Measurements from ENCODE around the gene FAM200B.
A peak's percentile ranks its signal among the peaks of the same experiment; 100 is the strongest.

Gene FAM200B

GRCh38 chr4:15648600-15648999 lies 33.0 kb upstream of the FAM200B start:
- peaks cover 60% of the 10 kb centered on the region for H3K79me2 ChIP-seq (ENCODE audit: insufficient read depth, low read length)
- H3K4me2 ChIP-seq (ENCODE audit: low read length): no peak overlapping the region
- no peaks in the 10 kb centered on the region for H3K27me3 ChIP-seq (ENCODE audit: insufficient read depth, low read length)
- no peak for TF ChIP-seq CTCF (IDR thresholded peaks at IDR 0.05; ENCODE audit: low read length)
- TF ChIP-seq EZH2 (IDR thresholded peaks at IDR 0.05; ENCODE audit: borderline replicate concordance, low read length): no peak
- H3K9me3 ChIP-seq (ENCODE audit: low read length): no peaks in the 10 kb centered on the region
- H3F3A ChIP-seq (ENCODE audit: insufficient read depth, low read length): no peaks in the 10 kb centered on the region
- no peaks in the 10 kb centered on the region for H4K20me1 ChIP-seq (ENCODE audit: insufficient read depth, low read length)
- H3K4me3 ChIP-seq (ENCODE audit: low read depth, low read length, poor library complexity, severe bottlenecking): no peak overlapping the region
- H2AFZ ChIP-seq (ENCODE audit: low read length): no peak overlapping the region
- no peaks in the 10 kb centered on the region for H3K9me2 ChIP-seq (ENCODE audit: low read depth, low read length)
- H3K36me3 ChIP-seq (ENCODE audit: insufficient read depth, low read length): no peaks in the 10 kb centered on the region
- no peak overlapping the region for H3K9ac ChIP-seq (ENCODE audit: low read length)
- peaks cover 38% of the 10 kb centered on the region for H3K4me1 ChIP-seq (ENCODE audit: insufficient read depth, low read length, severe bottlenecking)
- no peak overlapping the region for H3K27ac ChIP-seq (ENCODE audit: low read depth, low read length, poor library complexity, severe bottlenecking)

- no peaks in the 10 kb centered on the region for H3K27me3 ChIP-seq (ENCODE audit: insufficient read depth, low read length)
- peaks cover 70% of the 10 kb centered on the region for H3K79me2 ChIP-seq (ENCODE audit: insufficient read depth, low read length)
- no peaks in the 10 kb centered on the region for H3F3A ChIP-seq (ENCODE audit: insufficient read depth, low read length)
- H3K4me3 ChIP-seq (ENCODE audit: low read depth, low read length, poor library complexity, severe bottlenecking): no peak overlapping the region
- peak overlapping the region; percentile 52 for H3K4me2 ChIP-seq (ENCODE audit: low read length)
- no peak overlapping the region; the same call in 1 of the 2 replicates for H3K9ac ChIP-seq (ENCODE audit: low read length)
- H3K9me3 ChIP-seq (ENCODE audit: low read length): no peaks in the 10 kb centered on the region
- H4K20me1 ChIP-seq (ENCODE audit: insufficient read depth, low read length): no peaks in the 10 kb centered on the region
- no peak overlapping the region for H2AFZ ChIP-seq (ENCODE audit: low read length)
- no peak overlapping the region for H3K27ac ChIP-seq (ENCODE audit: low read depth, low read length, poor library complexity, severe bottlenecking)
- H3K36me3 ChIP-seq (ENCODE audit: insufficient read depth, low read length): no peaks in the 10 kb centered on the region
- H3K4me1 ChIP-seq (ENCODE audit: insufficient read depth, low read length, severe bottlenecking): peaks cover 46% of the 10 kb centered on the region
- H3K9me2 ChIP-seq (ENCODE audit: low read depth, low read length): no peaks in the 10 kb centered on the region
- TF ChIP-seq CTCF (IDR thresholded peaks at IDR 0.05; ENCODE audit: low read length) (peak; percentile 67), EZH2 (IDR thresholded peaks at IDR 0.05; ENCODE audit: borderline replicate concordance, low read length) (no peak)
Observed at GRCh38 chr4:15649914-15650545, 31.6 kb upstream of the FAM200B start.

GRCh38 chr4:15651676-15652075 lies 30.0 kb upstream of the FAM200B start:
- no peaks in the 10 kb centered on the region for H3K9me3 ChIP-seq (ENCODE audit: low read length)
- no peak overlapping the region for H3K9ac ChIP-seq (ENCODE audit: low read length)
- H4K20me1 ChIP-seq (ENCODE audit: insufficient read depth, low read length): no peaks in the 10 kb centered on the region
- H3K79me2 ChIP-seq (ENCODE audit: insufficient read depth, low read length): peaks cover 63% of the 10 kb centered on the region
- H3F3A ChIP-seq (ENCODE audit: insufficient read depth, low read length): no peaks in the 10 kb centered on the region
- 0 out of 2 replicates have a peak overlapping the region, but pooled peaks have one; percentile 1 for H3K4me2 ChIP-seq (ENCODE audit: low read length)
- H3K4me3 ChIP-seq (ENCODE audit: low read depth, low read length, poor library complexity, severe bottlenecking): no peak overlapping the region
- H3K36me3 ChIP-seq (ENCODE audit: insufficient read depth, low read length): no peaks in the 10 kb centered on the region
- H3K27me3 ChIP-seq (ENCODE audit: insufficient read depth, low read length): no peaks in the 10 kb centered on the region
- TF ChIP-seq EZH2 (IDR thresholded peaks at IDR 0.05; ENCODE audit: borderline replicate concordance, low read length) (no peak), CTCF (IDR thresholded peaks at IDR 0.05; ENCODE audit: low read length) (no peak)
- peaks cover 56% of the 10 kb centered on the region for H3K4me1 ChIP-seq (ENCODE audit: insufficient read depth, low read length, severe bottlenecking)
- H3K27ac ChIP-seq (ENCODE audit: low read depth, low read length, poor library complexity, severe bottlenecking): no peak overlapping the region
- no peaks in the 10 kb centered on the region for H3K9me2 ChIP-seq (ENCODE audit: low read depth, low read length)
- no peak overlapping the region for H2AFZ ChIP-seq (ENCODE audit: low read length)

Measured in OCI-LY1 (cell line).